Heart left ventricle (tissue), 13 donors: ENCODE data around the gene RANBP3.

Experiments used
- CTCF ChIP-seq, 12 donors: fragments of 200-600 bp; sonication (generic) in 4 of 12; IDR thresholded peaks; one replicate each; pipeline versions ENCODE4 v1.5.0 to v1.8.0; 2018 to 2022; ENCODE audit warnings: antibody characterized with exemption in 12 of 12, mild to moderate bottlenecking in 5 of 12
- POLR2A ChIP-seq, 2 donors: fragments of 450-650 bp; IDR thresholded peaks; one replicate each; pipeline ENCODE4 v1.6.1; 2017; ENCODE audit warnings: antibody characterized with exemption in 2 of 2, mild to moderate bottlenecking in 2 of 2, moderate library complexity in 2 of 2
- donor health status: ischemic (EF 13 %, LVEDD 7.1; RV severe dilation, severe dysfunction).
- donor health status: DM: no; HTN: yes; CAD: no.
- donor health status: DM: no; HTN: no; CAD: no.
- donor health status: ischemic (EF 25% LVEDD 6.9; RV normal size, moderate dysfunction).
- donor health status: ischemic (EF 25% LVEDD 5.7; RV mildly dilated, moderate dysfunction).
- donor health status: ischemic (EF 35%, LVEDD 5.7; RV mildly dilated, moderate dysfunction).
- donor health status: nonischemic (EF 11% LVEDD 7.7; RV severe dilation, severe dysfunction).
- donor health status: DM: yes; HTN: yes; CAD: no.
- donor health status: PGD.
- donor health status: ischemic (EF 29% LVEDD 5.4; RV normal size, mild dysfunction).
- donor health status: nonischemic (EF 23%, LVEDD 6.1; RV moderate dilation, normal function).

GRCh38 chr19:6018786-6019185 lies 40.8 kb upstream of the RANBP3 start:
- TF ChIP-seq CTCF (IDR thresholded peaks at IDR 0.05) (no peak), POLR2A (IDR thresholded peaks at IDR 0.05) (no peak)
